HepG2 (cell line): Measurements from ENCODE around the gene CFAP119. TPM values are rescaled to one million over a fixed set of nuclear protein-coding genes. Genes with fewer than 3 reads are reported as not detected.
A peak's percentile ranks its signal among the peaks of the same experiment; 100 is the strongest.

Source experiments
- GZF1 ChIP-seq: sonication (generic); formaldehyde crosslinking; IDR thresholded peaks from 2 replicates; pipeline ENCODE4 v1.5.1; 2020; ENCODE audit warnings: mild to moderate bottlenecking, missing genetic modification reagents
- HOXA5 ChIP-seq: sonication (generic); formaldehyde crosslinking; IDR thresholded peaks from 2 replicates; pipeline ENCODE4 v1.4.0; 2020; ENCODE audit warnings: missing genetic modification reagents
- NPAS2 ChIP-seq: sonication (generic); formaldehyde crosslinking; IDR thresholded peaks from 2 replicates; pipeline ENCODE4 v1.8.0; 2022; ENCODE audit warnings: mild to moderate bottlenecking, missing genetic modification reagents, borderline replicate concordance
- RCOR2 ChIP-seq: IDR thresholded peaks from 2 replicates; pipeline ENCODE4 v1.6.1; 2016; ENCODE audit warnings: missing biosample characterization, missing genetic modification reagents
- SP4 ChIP-seq: sonication (generic); formaldehyde crosslinking; IDR thresholded peaks from 2 replicates; pipeline ENCODE4 v1.8.1; 2023; ENCODE audit warnings: mild to moderate bottlenecking, missing genetic modification reagents
- YEATS2 ChIP-seq: sonication (generic); formaldehyde crosslinking; IDR thresholded peaks from 2 replicates; pipeline ENCODE4 v1.4.0; 2020; ENCODE audit warnings: missing genetic modification reagents, borderline replicate concordance
- ZNF788 ChIP-seq: sonication (generic); formaldehyde crosslinking; IDR thresholded peaks from 2 replicates; pipeline ENCODE4 v1.5.0; 2020; ENCODE audit warnings: mild to moderate bottlenecking, missing genetic modification reagents, borderline replicate concordance
- polyA plus RNA-seq, 8 experiments: library from polyadenylated mRNA; depleted of rRNA in 3 of 8; stranded (reverse) in 7 of 8; unstranded in 1 of 8; fragments of >200 nt; fragmentation: Illumina TruSeq in 4 of 8; extraction: Trizol in 4 of 8; gene quantifications; 2 replicates each; pipeline versions ENCODE4 v1.2.1 to v1.2.3, GENCODE V29; 2011 to 2016; ENCODE audit warnings: low read depth in 4 of 8, missing spikeins in 1 of 8, mixed read lengths in 1 of 8; ENCODE audit not compliant: insufficient read depth in 1 of 8
- total RNA-seq, 5 experiments: library from RNA; depleted of rRNA; stranded (reverse); fragments of >200 nt; fragmentation: Illumina TruSeq; extraction: Trizol; gene quantifications; 2 replicates each; pipeline ENCODE4 v1.2.3, GENCODE V29; 2016; ENCODE audit warnings: low read depth in 1 of 5
- TF ChIP-seq, protein P1 (sequence below): sonication (generic); formaldehyde crosslinking; IDR thresholded peaks from 2 replicates; pipeline ENCODE4 v1.5.0; 2020; ENCODE audit warnings: missing genetic modification reagents
- TF ChIP-seq, protein P2 (sequence below): sonication (generic); formaldehyde crosslinking; IDR thresholded peaks from 2 replicates; pipeline ENCODE4 v1.4.0; 2020; ENCODE audit warnings: missing genetic modification reagents
- TF ChIP-seq, protein P3 (sequence below): sonication (generic); formaldehyde crosslinking; IDR thresholded peaks from 2 replicates; pipeline ENCODE4 v1.4.0; 2020; ENCODE audit warnings: missing genetic modification reagents
- TF ChIP-seq, protein P4 (sequence below): sonication (generic); formaldehyde crosslinking; IDR thresholded peaks from 2 replicates; pipeline ENCODE4 v1.4.0; 2020; ENCODE audit warnings: missing genetic modification reagents
- TF ChIP-seq, protein P5 (sequence below): sonication (generic); formaldehyde crosslinking; IDR thresholded peaks from 2 replicates; pipeline ENCODE4 v1.4.0; 2020; ENCODE audit warnings: missing genetic modification reagents
- TF ChIP-seq, protein P6 (sequence below): sonication (generic); formaldehyde crosslinking; IDR thresholded peaks from 2 replicates; pipeline ENCODE4 v1.5.0; 2020; ENCODE audit warnings: missing genetic modification reagents

Gene CFAP119
- total and polyA plus RNA-seq, 2 of the 13 experiments (the other 11 are each of a cell fraction or from before 2014, with no cell fraction given), result 6.4 TPM

DNA sequence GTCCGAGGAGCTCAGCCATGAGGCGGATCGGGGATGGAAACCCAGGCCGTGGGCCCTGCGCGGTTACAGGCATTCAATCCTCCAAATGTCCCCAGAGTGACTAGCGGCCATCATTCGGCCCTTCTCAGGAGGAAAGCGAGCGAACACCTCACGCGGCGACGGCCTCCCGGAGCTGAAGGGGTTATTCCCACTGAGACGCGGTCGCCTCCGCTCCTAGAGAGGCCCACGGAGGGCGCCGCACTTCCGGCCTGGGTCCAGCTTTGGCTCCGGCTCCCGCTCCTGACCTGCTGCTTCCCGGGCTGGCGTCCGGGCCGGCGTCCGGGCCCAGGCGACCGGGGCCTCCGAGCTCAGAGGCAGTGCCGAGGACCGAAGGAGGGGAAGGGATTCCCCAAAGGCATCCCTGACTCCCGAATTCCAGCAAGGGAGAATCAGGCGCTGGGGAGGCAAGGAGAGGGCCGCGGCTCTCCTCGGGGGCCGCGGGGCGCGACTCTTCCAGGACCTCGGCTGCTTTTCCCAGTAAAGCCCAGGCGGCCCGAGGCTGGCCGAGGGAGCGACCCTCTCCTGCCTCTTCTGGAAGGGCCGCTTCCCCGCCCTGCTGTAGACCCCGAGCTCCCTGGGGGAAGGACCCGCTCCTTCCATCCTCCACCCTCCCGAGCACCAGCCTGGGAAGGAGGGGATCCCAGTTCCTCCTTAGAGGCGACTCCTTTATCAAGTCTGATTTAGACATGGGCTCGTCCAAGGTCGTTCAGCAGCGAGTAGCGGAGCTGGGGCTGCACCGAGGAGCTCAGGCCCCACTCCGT is 43.7 kb upstream of the CFAP119 start (continued):
- TF ChIP-seq, protein P1, sequence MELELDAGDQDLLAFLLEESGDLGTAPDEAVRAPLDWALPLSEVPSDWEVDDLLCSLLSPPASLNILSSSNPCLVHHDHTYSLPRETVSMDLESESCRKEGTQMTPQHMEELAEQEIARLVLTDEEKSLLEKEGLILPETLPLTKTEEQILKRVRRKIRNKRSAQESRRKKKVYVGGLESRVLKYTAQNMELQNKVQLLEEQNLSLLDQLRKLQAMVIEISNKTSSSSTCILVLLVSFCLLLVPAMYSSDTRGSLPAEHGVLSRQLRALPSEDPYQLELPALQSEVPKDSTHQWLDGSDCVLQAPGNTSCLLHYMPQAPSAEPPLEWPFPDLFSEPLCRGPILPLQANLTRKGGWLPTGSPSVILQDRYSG, result no peak; the same call in 1 of the 2 replicates
- peak; percentile 83; the same call in 1 of the 2 replicates for TF ChIP-seq SP4 (CRISPR knock-in tag)
- TF ChIP-seq, protein P2, sequence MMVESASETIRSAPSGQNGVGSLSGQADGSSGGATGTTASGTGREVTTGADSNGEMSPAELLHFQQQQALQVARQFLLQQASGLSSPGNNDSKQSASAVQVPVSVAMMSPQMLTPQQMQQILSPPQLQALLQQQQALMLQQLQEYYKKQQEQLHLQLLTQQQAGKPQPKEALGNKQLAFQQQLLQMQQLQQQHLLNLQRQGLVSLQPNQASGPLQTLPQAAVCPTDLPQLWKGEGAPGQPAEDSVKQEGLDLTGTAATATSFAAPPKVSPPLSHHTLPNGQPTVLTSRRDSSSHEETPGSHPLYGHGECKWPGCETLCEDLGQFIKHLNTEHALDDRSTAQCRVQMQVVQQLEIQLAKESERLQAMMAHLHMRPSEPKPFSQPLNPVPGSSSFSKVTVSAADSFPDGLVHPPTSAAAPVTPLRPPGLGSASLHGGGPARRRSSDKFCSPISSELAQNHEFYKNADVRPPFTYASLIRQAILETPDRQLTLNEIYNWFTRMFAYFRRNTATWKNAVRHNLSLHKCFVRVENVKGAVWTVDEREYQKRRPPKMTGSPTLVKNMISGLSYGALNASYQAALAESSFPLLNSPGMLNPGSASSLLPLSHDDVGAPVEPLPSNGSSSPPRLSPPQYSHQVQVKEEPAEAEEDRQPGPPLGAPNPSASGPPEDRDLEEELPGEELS (CRISPR knock-in tag), result peak; percentile 52; the same call in 1 of the 2 replicates
- TF ChIP-seq, protein P3, sequence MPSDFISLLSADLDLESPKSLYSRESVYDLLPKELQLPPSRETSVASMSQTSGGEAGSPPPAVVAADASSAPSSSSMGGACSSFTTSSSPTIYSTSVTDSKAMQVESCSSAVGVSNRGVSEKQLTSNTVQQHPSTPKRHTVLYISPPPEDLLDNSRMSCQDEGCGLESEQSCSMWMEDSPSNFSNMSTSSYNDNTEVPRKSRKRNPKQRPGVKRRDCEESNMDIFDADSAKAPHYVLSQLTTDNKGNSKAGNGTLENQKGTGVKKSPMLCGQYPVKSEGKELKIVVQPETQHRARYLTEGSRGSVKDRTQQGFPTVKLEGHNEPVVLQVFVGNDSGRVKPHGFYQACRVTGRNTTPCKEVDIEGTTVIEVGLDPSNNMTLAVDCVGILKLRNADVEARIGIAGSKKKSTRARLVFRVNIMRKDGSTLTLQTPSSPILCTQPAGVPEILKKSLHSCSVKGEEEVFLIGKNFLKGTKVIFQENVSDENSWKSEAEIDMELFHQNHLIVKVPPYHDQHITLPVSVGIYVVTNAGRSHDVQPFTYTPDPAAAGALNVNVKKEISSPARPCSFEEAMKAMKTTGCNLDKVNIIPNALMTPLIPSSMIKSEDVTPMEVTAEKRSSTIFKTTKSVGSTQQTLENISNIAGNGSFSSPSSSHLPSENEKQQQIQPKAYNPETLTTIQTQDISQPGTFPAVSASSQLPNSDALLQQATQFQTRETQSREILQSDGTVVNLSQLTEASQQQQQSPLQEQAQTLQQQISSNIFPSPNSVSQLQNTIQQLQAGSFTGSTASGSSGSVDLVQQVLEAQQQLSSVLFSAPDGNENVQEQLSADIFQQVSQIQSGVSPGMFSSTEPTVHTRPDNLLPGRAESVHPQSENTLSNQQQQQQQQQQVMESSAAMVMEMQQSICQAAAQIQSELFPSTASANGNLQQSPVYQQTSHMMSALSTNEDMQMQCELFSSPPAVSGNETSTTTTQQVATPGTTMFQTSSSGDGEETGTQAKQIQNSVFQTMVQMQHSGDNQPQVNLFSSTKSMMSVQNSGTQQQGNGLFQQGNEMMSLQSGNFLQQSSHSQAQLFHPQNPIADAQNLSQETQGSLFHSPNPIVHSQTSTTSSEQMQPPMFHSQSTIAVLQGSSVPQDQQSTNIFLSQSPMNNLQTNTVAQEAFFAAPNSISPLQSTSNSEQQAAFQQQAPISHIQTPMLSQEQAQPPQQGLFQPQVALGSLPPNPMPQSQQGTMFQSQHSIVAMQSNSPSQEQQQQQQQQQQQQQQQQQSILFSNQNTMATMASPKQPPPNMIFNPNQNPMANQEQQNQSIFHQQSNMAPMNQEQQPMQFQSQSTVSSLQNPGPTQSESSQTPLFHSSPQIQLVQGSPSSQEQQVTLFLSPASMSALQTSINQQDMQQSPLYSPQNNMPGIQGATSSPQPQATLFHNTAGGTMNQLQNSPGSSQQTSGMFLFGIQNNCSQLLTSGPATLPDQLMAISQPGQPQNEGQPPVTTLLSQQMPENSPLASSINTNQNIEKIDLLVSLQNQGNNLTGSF (CRISPR knock-in tag), result peak; percentile 86
- TF ChIP-seq, protein P4, sequence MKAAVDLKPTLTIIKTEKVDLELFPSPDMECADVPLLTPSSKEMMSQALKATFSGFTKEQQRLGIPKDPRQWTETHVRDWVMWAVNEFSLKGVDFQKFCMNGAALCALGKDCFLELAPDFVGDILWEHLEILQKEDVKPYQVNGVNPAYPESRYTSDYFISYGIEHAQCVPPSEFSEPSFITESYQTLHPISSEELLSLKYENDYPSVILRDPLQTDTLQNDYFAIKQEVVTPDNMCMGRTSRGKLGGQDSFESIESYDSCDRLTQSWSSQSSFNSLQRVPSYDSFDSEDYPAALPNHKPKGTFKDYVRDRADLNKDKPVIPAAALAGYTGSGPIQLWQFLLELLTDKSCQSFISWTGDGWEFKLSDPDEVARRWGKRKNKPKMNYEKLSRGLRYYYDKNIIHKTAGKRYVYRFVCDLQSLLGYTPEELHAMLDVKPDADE (CRISPR knock-in tag), result no peak
- TF ChIP-seq, protein P5, sequence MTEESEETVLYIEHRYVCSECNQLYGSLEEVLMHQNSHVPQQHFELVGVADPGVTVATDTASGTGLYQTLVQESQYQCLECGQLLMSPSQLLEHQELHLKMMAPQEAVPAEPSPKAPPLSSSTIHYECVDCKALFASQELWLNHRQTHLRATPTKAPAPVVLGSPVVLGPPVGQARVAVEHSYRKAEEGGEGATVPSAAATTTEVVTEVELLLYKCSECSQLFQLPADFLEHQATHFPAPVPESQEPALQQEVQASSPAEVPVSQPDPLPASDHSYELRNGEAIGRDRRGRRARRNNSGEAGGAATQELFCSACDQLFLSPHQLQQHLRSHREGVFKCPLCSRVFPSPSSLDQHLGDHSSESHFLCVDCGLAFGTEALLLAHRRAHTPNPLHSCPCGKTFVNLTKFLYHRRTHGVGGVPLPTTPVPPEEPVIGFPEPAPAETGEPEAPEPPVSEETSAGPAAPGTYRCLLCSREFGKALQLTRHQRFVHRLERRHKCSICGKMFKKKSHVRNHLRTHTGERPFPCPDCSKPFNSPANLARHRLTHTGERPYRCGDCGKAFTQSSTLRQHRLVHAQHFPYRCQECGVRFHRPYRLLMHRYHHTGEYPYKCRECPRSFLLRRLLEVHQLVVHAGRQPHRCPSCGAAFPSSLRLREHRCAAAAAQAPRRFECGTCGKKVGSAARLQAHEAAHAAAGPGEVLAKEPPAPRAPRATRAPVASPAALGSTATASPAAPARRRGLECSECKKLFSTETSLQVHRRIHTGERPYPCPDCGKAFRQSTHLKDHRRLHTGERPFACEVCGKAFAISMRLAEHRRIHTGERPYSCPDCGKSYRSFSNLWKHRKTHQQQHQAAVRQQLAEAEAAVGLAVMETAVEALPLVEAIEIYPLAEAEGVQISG, result peak; percentile 100
- peak; percentile 94 for TF ChIP-seq RCOR2 (CRISPR knock-in tag)
- TF ChIP-seq, protein P6, sequence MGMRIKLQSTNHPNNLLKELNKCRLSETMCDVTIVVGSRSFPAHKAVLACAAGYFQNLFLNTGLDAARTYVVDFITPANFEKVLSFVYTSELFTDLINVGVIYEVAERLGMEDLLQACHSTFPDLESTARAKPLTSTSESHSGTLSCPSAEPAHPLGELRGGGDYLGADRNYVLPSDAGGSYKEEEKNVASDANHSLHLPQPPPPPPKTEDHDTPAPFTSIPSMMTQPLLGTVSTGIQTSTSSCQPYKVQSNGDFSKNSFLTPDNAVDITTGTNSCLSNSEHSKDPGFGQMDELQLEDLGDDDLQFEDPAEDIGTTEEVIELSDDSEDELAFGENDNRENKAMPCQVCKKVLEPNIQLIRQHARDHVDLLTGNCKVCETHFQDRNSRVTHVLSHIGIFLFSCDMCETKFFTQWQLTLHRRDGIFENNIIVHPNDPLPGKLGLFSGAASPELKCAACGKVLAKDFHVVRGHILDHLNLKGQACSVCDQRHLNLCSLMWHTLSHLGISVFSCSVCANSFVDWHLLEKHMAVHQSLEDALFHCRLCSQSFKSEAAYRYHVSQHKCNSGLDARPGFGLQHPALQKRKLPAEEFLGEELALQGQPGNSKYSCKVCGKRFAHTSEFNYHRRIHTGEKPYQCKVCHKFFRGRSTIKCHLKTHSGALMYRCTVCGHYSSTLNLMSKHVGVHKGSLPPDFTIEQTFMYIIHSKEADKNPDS (CRISPR knock-in tag), result 0 out of 2 replicates have a peak, but pooled peaks have one; percentile 83
- peak; percentile 97 for TF ChIP-seq YEATS2 (CRISPR knock-in tag)
- TF ChIP-seq NPAS2 (CRISPR knock-in tag), result no peak
- no peak; the same call in 1 of the 2 replicates for TF ChIP-seq GZF1 (CRISPR knock-in tag)
- peak; percentile 96; the same call in 1 of the 2 replicates for TF ChIP-seq ZNF788 (CRISPR knock-in tag)
- TF ChIP-seq HOXA5 (CRISPR knock-in tag), result peak; percentile 87
